Sigmoid colon (tissue), 7 donors: Measurements from ENCODE around the gene NDRG2. TPM values are rescaled to one million over a fixed set of nuclear protein-coding genes. Genes with fewer than 3 reads are reported as not detected.
"Not testable (repeated sequence)": the region's sequence is repeated elsewhere in the genome, so short reads cannot be mapped to it uniquely, and the experiment has no call there.

Experiments
- DNase-seq: peaks from one replicate; pipeline ENCODE4 v3.0.0-alpha.2; 2019
- H3K27ac ChIP-seq, 4 donors: fragments of 200-600 bp; sonication (generic); one replicate each; pipeline ENCODE4 v1.5.1; 2016 to 2019; ENCODE audit warnings: mild to moderate bottlenecking in 1 of 4
- H3K27me3 ChIP-seq, 3 donors: fragments of 200-600 bp; sonication (generic); one replicate each; pipeline ENCODE4 v1.5.1; 2019; ENCODE audit warnings: mild to moderate bottlenecking in 1 of 3
- H3K36me3 ChIP-seq, 4 donors: fragments of 200-600 bp; sonication (generic); one replicate each; pipeline ENCODE4 v1.5.1; 2016 to 2019
- H3K4me1 ChIP-seq, 4 donors: fragments of 200-600 bp; sonication (generic); one replicate each; pipeline ENCODE4 v1.5.1; 2017 to 2019
- H3K4me3 ChIP-seq, 4 donors: fragments of 200-600 bp; sonication (generic); one replicate each; pipeline ENCODE4 v1.5.1; 2017 to 2019; ENCODE audit warnings: mild to moderate bottlenecking in 2 of 4, moderate library complexity in 1 of 4
- H3K9me3 ChIP-seq, 4 donors: fragments of 200-600 bp in 3 of 4; sonication (generic) in 3 of 4; one replicate each; pipeline versions ENCODE4 v1.5.1 to v1.6.1; 2013 to 2019
- CTCF ChIP-seq, 4 experiments: fragments of 450-650 bp in 3 of 4; fragments of 200-600 bp in 1 of 4; IDR thresholded peaks; one replicate each; pipeline ENCODE4 v1.5.1; 2016 to 2019; ENCODE audit warnings: antibody characterized with exemption in 4 of 4, mild to moderate bottlenecking in 3 of 4, moderate library complexity in 2 of 4
- EP300 ChIP-seq, 4 donors: sonication (generic); formaldehyde crosslinking; IDR thresholded peaks; one replicate each; pipeline ENCODE4 v1.6.1; 2017; ENCODE audit warnings: antibody characterized with exemption in 4 of 4
- POLR2A ChIP-seq, 2 donors: fragments of 450-650 bp; IDR thresholded peaks; one replicate each; pipeline ENCODE4 v1.6.1; 2016; ENCODE audit warnings: antibody characterized with exemption in 2 of 2, mild to moderate bottlenecking in 2 of 2, moderate library complexity in 2 of 2
- POLR2AphosphoS5 ChIP-seq, 4 donors: sonication (generic); formaldehyde crosslinking; IDR thresholded peaks; one replicate each; pipeline ENCODE4 v1.6.1; 2017; ENCODE audit warnings: antibody characterized with exemption in 4 of 4
- WGBS, 2 donors: extraction: QIAGEN DNeasy Blood & Tissue Kit; methylation state at CpG; one replicate each; pipeline ENCODE4 v1.1.7; 2013; 5-methylcytosine and 5-hydroxymethylcytosine counted together
- intact Hi-C: fragments of 100-400 bp; cut with DNase I; formaldehyde crosslinking; loops from one replicate; pipeline ENCODE4 v1.15.1; 2023
- polyA plus RNA-seq, 3 donors: library from polyadenylated mRNA; stranded (reverse); fragments of 200-250 nt; gene quantifications; one replicate each; pipeline ENCODE4 v1.2.3, GENCODE V29; 2013
- total RNA-seq, 4 donors: library from RNA; depleted of rRNA; stranded (reverse); fragments of >200 nt; gene quantifications; one replicate each; pipeline ENCODE4 v1.1.0, GENCODE V29; 2016
- donor health status: healthy with polysubstance abuse.
- donor health status: Bipolar disorder and iron deficiency.
- donor health status: healthy.

NDRG2 gene
- total and polyA plus RNA-seq, 7 donors, result 114 to 276 (median 199) TPM

- WGBS, 2 donors, result 23 to 37% methylated on average over 6 of the region's 6 CpGs
- Histone ChIP-seq H3K4me1 (peaks cover 0 to 25% (median 16%) of the 10 kb centered on the region in 4 donors), H3K27me3 (no peaks in the 10 kb centered on the region), H3K27ac (no peak overlapping the region), H3K4me3 (no peak overlapping the region), H3K9me3 (no peaks in the 10 kb centered on the region), H3K36me3 (no peaks in the 10 kb centered on the region)
- no peak for DNase-seq
- intact Hi-C loops, result loop anchor here (5.0 kb wide), 1 partner anchor 72 kb away; no protein-coding TSS in a partner anchor
- TF ChIP-seq CTCF (IDR thresholded peaks at IDR 0.05), result no peak
- no peak for TF ChIP-seq POLR2AphosphoS5 (IDR thresholded peaks at IDR 0.05)
- TF ChIP-seq EP300 (IDR thresholded peaks at IDR 0.05), result no peak
- TF ChIP-seq POLR2A (IDR thresholded peaks at IDR 0.05), result no peak
Measured at GRCh38 chr14:21043974-21044618, 19.2 kb upstream of the NDRG2 start.

- WGBS, 2 donors, result 38 to 56% methylated on average over 2 of the region's 2 CpGs
- DNase-seq, result no peak
- TF ChIP-seq EP300 (IDR thresholded peaks at IDR 0.05) (no peak), POLR2A (IDR thresholded peaks at IDR 0.05) (no peak), POLR2AphosphoS5 (IDR thresholded peaks at IDR 0.05) (no peak)
- H3K27ac ChIP-seq, result no peak overlapping the region
- intact Hi-C loops, result loop anchor here (5.0 kb wide), 1 partner anchor 71 kb away; no protein-coding TSS in a partner anchor
- H3K4me3 ChIP-seq, result no peak overlapping the region
- no peaks in the 10 kb centered on the region for H3K9me3 ChIP-seq
- no peaks in the 10 kb centered on the region for H3K27me3 ChIP-seq
- H3K36me3 ChIP-seq, result no peaks in the 10 kb centered on the region
- H3K4me1 ChIP-seq, result peaks cover 0 to 31% (median 21%) of the 10 kb centered on the region in 4 donors
Measured at GRCh38 chr14:21043387-21043973, 18.6 kb upstream of the NDRG2 start.

DNA sequence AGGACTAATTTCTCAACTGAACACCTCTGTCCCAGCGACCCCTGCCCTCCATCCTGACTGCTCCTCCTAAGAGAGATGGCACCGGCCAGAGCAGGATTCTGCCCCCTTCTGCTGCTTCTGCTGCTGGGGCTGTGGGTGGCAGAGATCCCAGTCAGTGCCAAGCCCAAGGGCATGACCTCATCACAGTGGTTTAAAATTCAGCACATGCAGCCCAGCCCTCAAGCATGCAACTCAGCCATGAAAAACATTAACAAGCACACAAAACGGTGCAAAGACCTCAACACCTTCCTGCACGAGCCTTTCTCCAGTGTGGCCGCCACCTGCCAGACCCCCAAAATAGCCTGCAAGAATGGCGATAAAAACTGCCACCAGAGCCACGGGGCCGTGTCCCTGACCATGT, 18.1 kb upstream of the NDRG2 start:
- no peak overlapping the region for H3K4me3 ChIP-seq
- H3K36me3 ChIP-seq, result no peaks in the 10 kb centered on the region
- no peaks in the 10 kb centered on the region for H3K27me3 ChIP-seq
- 57 to 58% methylated on average over 8 of the region's 8 CpGs for WGBS, 2 donors
- DNase-seq, result no peak
- intact Hi-C loops, result loop anchor here (5.0 kb wide), 1 partner anchor 71 kb away; no protein-coding TSS in a partner anchor
- H3K4me1 ChIP-seq, result peaks cover 0 to 37% (median 26%) of the 10 kb centered on the region in 4 donors
- TF ChIP-seq EP300 (IDR thresholded peaks at IDR 0.05) (no peak), POLR2A (IDR thresholded peaks at IDR 0.05) (no peak), POLR2AphosphoS5 (IDR thresholded peaks at IDR 0.05) (no peak), CTCF (IDR thresholded peaks at IDR 0.05) (no peak)
- no peak overlapping the region for H3K27ac ChIP-seq
- no peaks in the 10 kb centered on the region for H3K9me3 ChIP-seq

DNA sequence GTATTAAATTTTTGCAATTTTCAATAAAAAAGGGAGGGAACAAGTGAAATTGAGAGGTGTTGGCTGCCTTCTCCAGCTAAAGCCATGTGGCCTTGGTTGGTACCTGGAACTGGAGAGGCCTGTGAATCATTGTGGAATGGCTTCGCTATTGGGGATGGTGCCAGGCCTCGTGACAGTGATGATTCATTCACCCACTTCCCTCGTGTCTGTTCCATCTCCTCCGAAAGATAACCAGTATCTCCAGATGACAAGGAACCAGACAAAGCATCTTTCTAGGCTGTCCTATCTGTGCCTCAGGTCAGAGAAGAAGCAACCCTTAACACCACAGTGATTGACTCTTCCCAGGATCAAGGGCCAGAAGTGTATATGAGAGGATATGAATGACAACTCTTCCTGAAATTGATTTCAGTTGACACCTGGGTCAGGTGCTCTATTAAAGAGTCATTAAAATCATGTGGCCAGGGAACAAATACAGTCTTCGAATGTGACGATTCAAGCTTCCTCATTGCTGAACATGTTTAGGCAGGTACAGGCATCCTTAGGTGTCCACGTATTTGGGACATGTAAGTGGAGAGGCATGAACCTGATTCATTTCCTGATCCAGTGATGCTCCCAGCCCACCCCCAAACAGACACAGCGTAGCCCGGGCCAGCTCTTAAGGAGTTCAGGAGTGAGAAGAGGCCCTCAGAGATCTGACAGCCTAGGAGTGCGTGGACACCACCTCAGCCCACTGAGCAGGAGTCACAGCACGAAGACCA, 17.0 kb upstream of the NDRG2 start, which contains the start of gene RNASE7:
RNASE7 (plus strand) TSS at position 687 of the 758 bp plus-strand sequence. CDS start 631 bp downstream, outside the sequence.
- Histone ChIP-seq H3K36me3 (no peaks in the 10 kb centered on the region), H3K27me3 (no peaks in the 10 kb centered on the region), H3K27ac (no peak within 1 kb of the TSS), H3K4me1 (peaks cover 0 to 38% (median 26%) of the 10 kb centered on the region in 4 donors), H3K4me3 (no peak within 1 kb of the TSS), H3K9me3 (no peaks in the 10 kb centered on the region)
- WGBS, 2 donors, result 67 to 79% methylated on average over 11 of the region's 11 CpGs
- DNase-seq, result no peak
- intact Hi-C loops, result loop anchor here (2.0 to 5.0 kb wide), 2 partner anchors 70 to 185 kb away; no protein-coding TSS in a partner anchor
- TF ChIP-seq EP300 (IDR thresholded peaks at IDR 0.05) (no peak), CTCF (IDR thresholded peaks at IDR 0.05) (no peak), POLR2AphosphoS5 (IDR thresholded peaks at IDR 0.05) (no peak), POLR2A (IDR thresholded peaks at IDR 0.05) (no peak)

- H3K36me3 ChIP-seq, DNase-seq, H3K27ac ChIP-seq, H3K4me3 ChIP-seq, H3K27me3 ChIP-seq, H3K9me3 ChIP-seq: not testable (repeated sequence)
- intact Hi-C loops, result loop anchor here (1.0 to 5.0 kb wide), 3 partner anchors 27 to 184 kb away; no protein-coding TSS in a partner anchor
- 85 to 87% methylated on average over 3 of the region's 3 CpGs for WGBS, 2 donors
- H3K4me1 ChIP-seq, result peaks cover 0 to 38% (median 26%) of the 10 kb centered on the region in 4 donors
Measured at GRCh38 chr14:21040941-21041340, 16.1 kb upstream of the NDRG2 start.
